SK-N-MC (cell line): ENCODE data around the gene ARCN1.

ENCODE experiments used
- EZH2 ChIP-seq: fragments of 200-600 bp; sonication (generic); IDR thresholded peaks from one replicate; pipeline ENCODE4 v1.6.1; 2017; ENCODE audit warnings: antibody characterized with exemption
- POLR2AphosphoS5 ChIP-seq: IDR thresholded peaks from 2 replicates; pipeline ENCODE4 v1.6.1; 2012; ENCODE audit warnings: mild to moderate bottlenecking, low read depth, low read length, borderline replicate concordance

GRCh38 chr11:118608360-118609227 is 36.4 kb downstream of the ARCN1 start:
- TF ChIP-seq POLR2AphosphoS5 = no peak
- TF ChIP-seq EZH2 = no peak
